ENCODE measurements around the gene ABHD12B. TPM values are rescaled to one million over a fixed set of nuclear protein-coding genes. Genes with fewer than 3 reads are reported as not detected.

Gene ABHD12B
- polyA plus RNA-seq, 3 donors: 0.45 to 0.54 TPM; not detected in 1

DNA sequence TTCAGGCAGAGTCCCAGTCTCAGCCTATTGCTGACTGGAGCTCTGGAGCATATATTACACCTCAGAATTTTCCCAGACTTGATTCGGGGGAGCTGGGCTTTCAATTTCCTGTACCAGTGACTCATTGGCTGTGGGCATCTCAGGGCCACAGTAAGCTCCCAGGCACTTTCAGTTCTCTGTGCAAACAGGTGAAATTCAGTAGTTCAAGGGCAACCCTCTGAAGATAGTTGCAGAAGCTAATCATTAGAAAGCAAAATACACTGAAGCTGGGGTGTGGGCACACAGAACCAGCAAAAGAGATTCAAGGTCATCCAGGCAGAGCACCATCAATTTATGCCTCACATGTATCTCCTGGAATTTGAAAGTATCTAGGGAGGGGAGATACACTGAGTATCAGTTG lies 32.8 kb upstream of the ABHD12B start:
- TF ChIP-seq, protein P1, sequence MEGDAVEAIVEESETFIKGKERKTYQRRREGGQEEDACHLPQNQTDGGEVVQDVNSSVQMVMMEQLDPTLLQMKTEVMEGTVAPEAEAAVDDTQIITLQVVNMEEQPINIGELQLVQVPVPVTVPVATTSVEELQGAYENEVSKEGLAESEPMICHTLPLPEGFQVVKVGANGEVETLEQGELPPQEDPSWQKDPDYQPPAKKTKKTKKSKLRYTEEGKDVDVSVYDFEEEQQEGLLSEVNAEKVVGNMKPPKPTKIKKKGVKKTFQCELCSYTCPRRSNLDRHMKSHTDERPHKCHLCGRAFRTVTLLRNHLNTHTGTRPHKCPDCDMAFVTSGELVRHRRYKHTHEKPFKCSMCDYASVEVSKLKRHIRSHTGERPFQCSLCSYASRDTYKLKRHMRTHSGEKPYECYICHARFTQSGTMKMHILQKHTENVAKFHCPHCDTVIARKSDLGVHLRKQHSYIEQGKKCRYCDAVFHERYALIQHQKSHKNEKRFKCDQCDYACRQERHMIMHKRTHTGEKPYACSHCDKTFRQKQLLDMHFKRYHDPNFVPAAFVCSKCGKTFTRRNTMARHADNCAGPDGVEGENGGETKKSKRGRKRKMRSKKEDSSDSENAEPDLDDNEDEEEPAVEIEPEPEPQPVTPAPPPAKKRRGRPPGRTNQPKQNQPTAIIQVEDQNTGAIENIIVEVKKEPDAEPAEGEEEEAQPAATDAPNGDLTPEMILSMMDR (IDR thresholded peaks at IDR 0.05): no peak
- Histone ChIP-seq H2AFZ (ENCODE audit: insufficient read depth, low read depth, low read length, poor library complexity, severe bottlenecking) (no peak overlapping the region), H3K27ac (ENCODE audit: low read depth in 1 of 2, low read length in 2 of 2) (no peak overlapping the region), H3K9me3 (replicated peaks in 1 of 2; ENCODE audit: control insufficient read depth in 1 of 2, insufficient read depth in 1 of 2, low read length in 2 of 2) (no peaks in the 10 kb centered on the region), H3K79me2 (ENCODE audit: insufficient read depth, low read length) (no peaks in the 10 kb centered on the region), H3K9ac (ENCODE audit: insufficient read depth, low read length, poor library complexity, severe bottlenecking) (no peak overlapping the region), H4K20me1 (ENCODE audit: insufficient read depth, low read length) (no peaks in the 10 kb centered on the region), H3K27me3 (ENCODE audit: control insufficient read depth in 2 of 2, insufficient read depth in 2 of 2, low read length in 2 of 2) (no peaks in the 10 kb centered on the region), H3K4me2 (replicated peaks; ENCODE audit: extremely low read depth, low read length, poor library complexity, severe bottlenecking) (no peak overlapping the region), H3K4me1 (ENCODE audit: control insufficient read depth in 1 of 2, insufficient read depth in 2 of 2, low read length in 2 of 2) (peaks cover 5% of the 10 kb centered on the region in 2 donors), H3K36me3 (replicated peaks in 1 of 2; ENCODE audit: control insufficient read depth in 1 of 2, insufficient read depth in 2 of 2, low read length in 2 of 2) (no peaks in the 10 kb centered on the region), H3K4me3 (replicated peaks in 1 of 3; ENCODE audit: low read depth in 2 of 3, low read length in 3 of 3) (no peak overlapping the region)
- Mint-ChIP-seq H3K9me3 (peaks cover 0 to 3% (median 0%) of the 10 kb centered on the region in 7 donors), H3K27me3 (ENCODE audit: low read depth in 3 of 3) (peaks cover 0 to 2% (median 0%) of the 10 kb centered on the region in 3 donors), H3K4me1 (peaks cover 12% of the 10 kb centered on the region), H3K4me3 (no peak overlapping the region), H3K36me3 (peaks cover 0 to 2% of the 10 kb centered on the region in 2 donors), H3K27ac (no peak overlapping the region)
- no peak for DNase-seq
- 0% methylated on average over 1 of the region's 1 CpG for WGBS (ENCODE audit: insufficient coverage)
- intact Hi-C loops (cut with micrococcal nuclease): loop anchor here in 1 of 2 donors (5.0 kb wide), 1 partner anchor 37 kb away; no protein-coding TSS in a partner anchor

DNA sequence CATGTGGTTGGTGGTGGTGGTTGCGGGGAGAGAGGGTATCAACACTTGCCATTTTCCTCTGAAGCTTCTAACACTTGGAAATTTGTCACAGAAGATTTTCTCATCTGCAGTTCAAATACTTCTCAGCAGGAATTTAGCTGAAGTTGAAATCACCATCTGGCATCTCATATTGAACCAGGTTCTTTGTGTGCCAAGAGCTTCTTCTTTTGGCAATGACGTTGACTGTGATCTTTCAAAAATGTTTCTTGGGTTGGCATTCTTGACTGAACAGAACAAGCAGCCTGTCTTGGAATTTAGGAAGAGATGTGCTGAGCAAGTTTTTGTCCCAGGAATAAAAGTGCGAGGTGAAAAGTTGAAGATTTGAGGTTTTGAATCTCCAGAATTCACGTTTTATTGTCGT lies 32.2 kb upstream of the ABHD12B start:
- Mint-ChIP-seq H3K9me3 (peaks cover 0 to 3% (median 0%) of the 10 kb centered on the region in 7 donors), H3K36me3 (peaks cover 0 to 2% of the 10 kb centered on the region in 2 donors), H3K4me3 (no peak overlapping the region), H3K27me3 (ENCODE audit: low read depth in 3 of 3) (peaks cover 0 to 2% (median 0%) of the 10 kb centered on the region in 3 donors), H3K27ac (no peak overlapping the region), H3K4me1 (peaks cover 12% of the 10 kb centered on the region)
- no peak overlapping the region for H3K9ac ChIP-seq (ENCODE audit: insufficient read depth, low read length, poor library complexity, severe bottlenecking)
- 96% methylated on average over 4 of the region's 5 CpGs for whole genome bisulfite sequencing (ENCODE audit: insufficient coverage)
- H3K4me2 ChIP-seq (replicated peaks; ENCODE audit: extremely low read depth, low read length, poor library complexity, severe bottlenecking): no peak overlapping the region
- H3K9me3 ChIP-seq (replicated peaks in 1 of 2; ENCODE audit: control insufficient read depth in 1 of 2, insufficient read depth in 1 of 2, low read length in 2 of 2): no peaks in the 10 kb centered on the region
- H3K79me2 ChIP-seq (ENCODE audit: insufficient read depth, low read length): no peaks in the 10 kb centered on the region
- no peaks in the 10 kb centered on the region for H3K36me3 ChIP-seq (replicated peaks in 1 of 2; ENCODE audit: control insufficient read depth in 1 of 2, insufficient read depth in 2 of 2, low read length in 2 of 2)
- intact Hi-C loops (cut with micrococcal nuclease): loop anchor here (5.0 to 10.0 kb wide), 2 partner anchors 37 to 45 kb away; no protein-coding TSS in a partner anchor
- no peaks in the 10 kb centered on the region for H3K27me3 ChIP-seq (ENCODE audit: control insufficient read depth in 2 of 2, insufficient read depth in 2 of 2, low read length in 2 of 2)
- DNase-seq: no peak
- no peak overlapping the region for H3K4me3 ChIP-seq (replicated peaks in 1 of 3; ENCODE audit: low read depth in 2 of 3, low read length in 3 of 3)
- no peaks in the 10 kb centered on the region for H4K20me1 ChIP-seq (ENCODE audit: insufficient read depth, low read length)
- peaks cover 5% of the 10 kb centered on the region in 2 donors for H3K4me1 ChIP-seq (ENCODE audit: control insufficient read depth in 1 of 2, insufficient read depth in 2 of 2, low read length in 2 of 2)
- no peak overlapping the region for H2AFZ ChIP-seq (ENCODE audit: insufficient read depth, low read depth, low read length, poor library complexity, severe bottlenecking)
- TF ChIP-seq, protein P1 (IDR thresholded peaks at IDR 0.05): no peak
- H3K27ac ChIP-seq (ENCODE audit: low read depth in 1 of 2, low read length in 2 of 2): no peak overlapping the region

All from CD14-positive monocyte (primary cell).